Neuronal stem cell (in vitro differentiated cells): ENCODE measurements around the gene ZNF654.

Source experiments
- DNase-seq: peaks from one replicate; pipeline ENCODE4 v3.0.0-alpha.2; 2013; ENCODE audit warnings: low spot score
- H2AFZ ChIP-seq: one replicate; pipeline ENCODE4 v1.6.1; 2013; ENCODE audit warnings: mild to moderate bottlenecking, low read length, inconsistent platforms
- H2AK5ac ChIP-seq: 2 replicates; pipeline ENCODE4 v1.6.1; 2013; ENCODE audit warnings: low read depth, mild to moderate bottlenecking, inconsistent platforms, low read length, moderate library complexity, mixed read lengths
- H2BK120ac ChIP-seq: 2 replicates; pipeline ENCODE4 v1.6.1; 2013; ENCODE audit warnings: low read depth, mild to moderate bottlenecking, inconsistent platforms, low read length, moderate library complexity, mixed read lengths
- H2BK12ac ChIP-seq: one replicate; pipeline ENCODE4 v1.6.1; 2013; ENCODE audit warnings: low read length, inconsistent platforms
- H2BK15ac ChIP-seq: 2 replicates; pipeline ENCODE4 v1.6.1; 2013; ENCODE audit warnings: mild to moderate bottlenecking, low read length, inconsistent platforms, mixed read lengths
- H2BK5ac ChIP-seq: one replicate; pipeline ENCODE4 v1.6.1; 2013; ENCODE audit warnings: inconsistent platforms, mild to moderate bottlenecking, low read length, moderate library complexity
- H3K14ac ChIP-seq: one replicate; pipeline ENCODE4 v1.6.1; 2013; ENCODE audit warnings: low read length, inconsistent platforms
- H3K18ac ChIP-seq: 2 replicates; pipeline ENCODE4 v1.6.1; 2013; ENCODE audit warnings: low read length, inconsistent platforms
- H3K23ac ChIP-seq: 2 replicates; pipeline ENCODE4 v1.6.1; 2013; ENCODE audit warnings: low read depth, mild to moderate bottlenecking, mixed read lengths, low read length, inconsistent platforms; ENCODE audit not compliant: poor library complexity
- H3K27ac ChIP-seq: replicated peaks from 3 replicates; pipeline ENCODE4 v1.5.1; 2013; ENCODE audit warnings: low read length, inconsistent platforms
- H3K27me3 ChIP-seq, 3 experiments: 2 replicates each; pipeline ENCODE4 v1.6.1; 2013; ENCODE audit warnings: low read length in 3 of 3, mild to moderate bottlenecking in 2 of 3, inconsistent platforms in 1 of 3, low read depth in 1 of 3, mixed read lengths in 1 of 3, moderate library complexity in 1 of 3; ENCODE audit not compliant: control insufficient read depth in 3 of 3, insufficient read depth in 3 of 3
- H3K36me3 ChIP-seq, 2 donors: replicated peaks in 1 of 2; 2 replicates each; pipeline ENCODE4 v1.6.1; 2013; ENCODE audit warnings: low read length in 2 of 2; ENCODE audit not compliant: control insufficient read depth in 2 of 2, insufficient read depth in 2 of 2
- H3K4ac ChIP-seq: 2 replicates; pipeline ENCODE4 v1.6.1; 2013; ENCODE audit warnings: inconsistent platforms, mild to moderate bottlenecking, low read length, moderate library complexity
- H3K4me1 ChIP-seq, 2 donors: 1 replicate in 1 of 2; 2 replicates in 1 of 2; pipeline ENCODE4 v1.6.1; 2013; ENCODE audit warnings: low read length in 2 of 2, low read depth in 1 of 2; ENCODE audit not compliant: control insufficient read depth in 2 of 2, insufficient read depth in 1 of 2
- H3K4me2 ChIP-seq: one replicate; pipeline ENCODE4 v1.6.1; 2013; ENCODE audit warnings: mild to moderate bottlenecking, low read length, inconsistent platforms; ENCODE audit not compliant: insufficient read depth, poor library complexity, severe bottlenecking
- H3K4me3 ChIP-seq, 2 donors: 2 replicates each; pipeline ENCODE4 v1.5.1; 2013; ENCODE audit warnings: low read length in 2 of 2, mild to moderate bottlenecking in 2 of 2, inconsistent platforms in 1 of 2, moderate library complexity in 1 of 2
- H3K79me1 ChIP-seq: one replicate; pipeline ENCODE4 v1.6.1; 2013; ENCODE audit warnings: low read depth, mild to moderate bottlenecking, inconsistent platforms, low read length, moderate library complexity
- H3K9ac ChIP-seq: one replicate; pipeline ENCODE4 v1.6.1; 2013; ENCODE audit warnings: mild to moderate bottlenecking, low read depth, low read length, inconsistent platforms; ENCODE audit not compliant: poor library complexity
- H3K9me3 ChIP-seq, 2 donors: replicated peaks in 1 of 2; 2 replicates each; pipeline versions ENCODE3 to v1.6.1; 2013; ENCODE audit warnings: low read length in 2 of 2, mild to moderate bottlenecking in 2 of 2, inconsistent platforms in 1 of 2, low read depth in 1 of 2, mixed read lengths in 1 of 2, moderate library complexity in 1 of 2; ENCODE audit not compliant: control insufficient read depth in 2 of 2, insufficient read depth in 1 of 2
- H4K8ac ChIP-seq: one replicate; pipeline ENCODE4 v1.6.1; 2013; ENCODE audit warnings: low read depth, mild to moderate bottlenecking, inconsistent platforms, low read length, moderate library complexity
- H4K91ac ChIP-seq: one replicate; pipeline ENCODE4 v1.6.1; 2013; ENCODE audit warnings: low read length, low read depth, mild to moderate bottlenecking, inconsistent platforms; ENCODE audit not compliant: poor library complexity
- WGBS, 2 donors: extraction: QIAGEN DNeasy Blood & Tissue Kit; methylation state at CpG; one replicate each; pipeline ENCODE4 v1.1.7; 2013; ENCODE audit warnings: missing lambda C conversion rate in 2 of 2, mixed read lengths in 1 of 2; ENCODE audit not compliant: insufficient read length in 2 of 2, insufficient replicate concordance in 1 of 2; ENCODE audit errors: extremely low coverage in 2 of 2; 5-methylcytosine and 5-hydroxymethylcytosine counted together

Gene ZNF654

DNA sequence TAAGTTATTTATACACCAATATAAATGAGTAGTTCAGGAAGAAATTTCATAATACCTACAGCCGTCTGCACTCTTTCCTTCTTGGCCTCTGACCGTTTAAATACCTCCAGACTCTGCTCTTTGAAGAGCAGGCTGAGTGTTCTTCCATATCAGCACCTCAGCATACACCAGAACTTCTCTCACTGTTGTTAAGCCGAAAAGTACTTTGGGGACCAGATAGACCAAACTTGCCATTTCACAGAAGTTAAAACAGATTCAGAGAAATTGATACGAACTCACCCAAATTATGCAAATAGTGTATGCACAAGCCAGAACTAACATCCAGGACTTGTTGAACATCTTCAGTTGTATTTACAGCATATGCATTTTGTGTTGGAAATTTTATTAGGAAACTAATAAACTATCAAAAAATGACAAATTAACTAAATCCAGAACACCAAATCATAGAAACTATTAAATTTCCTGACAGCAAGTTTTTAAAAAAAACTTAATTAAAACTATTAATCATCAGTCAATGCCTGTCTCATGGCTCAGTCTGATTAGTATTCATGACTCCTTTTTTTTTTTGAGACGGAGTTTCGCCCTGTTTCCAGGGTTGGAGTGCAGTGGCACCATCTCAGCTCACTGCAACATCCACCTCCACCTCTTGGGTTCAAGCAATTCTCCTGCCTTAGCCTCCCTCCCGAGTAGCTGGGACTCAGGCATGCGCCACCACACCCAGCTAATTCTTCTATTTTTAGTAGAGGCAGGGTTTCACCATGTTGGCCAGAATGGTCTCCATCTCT is 24.4 kb upstream of the ZNF654 start:
- Histone ChIP-seq H3K4ac (no peak overlapping the region), H3K14ac (no peak overlapping the region), H3K27ac (no peak overlapping the region), H3K9ac (no peak overlapping the region), H3K27me3 (peaks cover 0 to 7% (median 0%) of the 10 kb centered on the region in 3 experiments), H2BK12ac (no peak overlapping the region), H3K9me3 (no peaks in the 10 kb centered on the region), H2AK5ac (no peak overlapping the region), H3K23ac (no peak overlapping the region), H3K18ac (no peak overlapping the region), H4K91ac (no peak overlapping the region), H2BK5ac (no peak overlapping the region), H3K36me3 (no peaks in the 10 kb centered on the region), H2AFZ (no peak overlapping the region), H2BK120ac (no peak overlapping the region), H4K8ac (no peak overlapping the region), H3K79me1 (no peaks in the 10 kb centered on the region), H3K4me1 (no peaks in the 10 kb centered on the region), H2BK15ac (no peak overlapping the region), H3K4me2 (no peak overlapping the region), H3K4me3 (no peak overlapping the region)
- WGBS, 2 donors: no CpG with 5 or more reads among the region's 8 CpGs
- DNase-seq: no peak

DNA sequence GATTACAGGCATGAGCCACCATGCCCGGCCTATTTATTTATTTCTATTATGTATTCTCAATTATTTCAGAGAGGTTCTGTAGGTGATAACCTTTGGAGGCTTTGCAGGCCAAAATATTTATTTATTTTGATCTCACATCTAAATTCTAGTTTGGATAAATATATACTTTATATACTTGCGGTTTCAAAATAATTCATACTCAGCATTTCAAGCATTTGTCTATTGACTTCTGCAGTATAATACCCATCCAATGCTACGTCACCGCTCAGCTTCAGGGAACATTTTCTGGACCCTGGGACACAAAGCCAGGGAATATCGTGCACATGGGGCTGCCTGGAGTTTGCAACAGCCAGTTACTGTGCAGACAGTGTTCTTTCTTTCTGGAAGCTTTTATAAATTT is 22.8 kb upstream of the ZNF654 start:
- no peak overlapping the region for H2AK5ac ChIP-seq
- no peaks in the 10 kb centered on the region for H3K36me3 ChIP-seq
- H4K8ac ChIP-seq: no peak overlapping the region
- no peak for DNase-seq
- H3K4me3 ChIP-seq: no peak overlapping the region
- no peak overlapping the region for H2BK5ac ChIP-seq
- no peak overlapping the region for H2BK12ac ChIP-seq
- no peaks in the 10 kb centered on the region for H3K79me1 ChIP-seq
- H3K4ac ChIP-seq: no peak overlapping the region
- H3K9me3 ChIP-seq: no peaks in the 10 kb centered on the region
- no peak overlapping the region for H3K9ac ChIP-seq
- H3K23ac ChIP-seq: no peak overlapping the region
- WGBS, 2 donors: no CpG with 5 or more reads among the region's 5 CpGs
- no peak overlapping the region for H3K18ac ChIP-seq
- H3K4me2 ChIP-seq: no peak overlapping the region
- H4K91ac ChIP-seq: no peak overlapping the region
- no peak overlapping the region for H2AFZ ChIP-seq
- no peak overlapping the region for H2BK120ac ChIP-seq
- no peak overlapping the region for H3K27ac ChIP-seq
- no peak overlapping the region for H2BK15ac ChIP-seq
- H3K27me3 ChIP-seq: peaks cover 0 to 7% (median 0%) of the 10 kb centered on the region in 3 experiments
- no peaks in the 10 kb centered on the region for H3K4me1 ChIP-seq
- no peak overlapping the region for H3K14ac ChIP-seq

DNA sequence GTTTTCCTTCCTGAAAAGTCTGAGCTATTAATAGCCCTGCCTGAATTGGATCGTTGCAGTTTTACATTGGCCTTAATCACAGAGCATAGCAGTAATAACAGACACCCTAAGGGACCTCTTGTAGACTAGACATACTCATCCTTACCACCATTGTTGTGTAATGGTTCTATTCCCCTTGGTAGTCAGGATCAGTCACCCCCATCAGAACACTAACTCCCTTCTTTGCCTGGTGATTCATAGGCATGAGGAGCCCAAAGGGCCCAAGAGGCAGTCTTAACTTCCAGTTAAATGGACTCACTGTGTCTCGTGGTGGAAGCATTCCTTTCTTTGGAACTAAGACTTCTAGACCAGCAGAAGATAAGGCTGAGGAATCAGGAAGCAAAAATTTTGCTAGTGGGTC is 20.5 kb upstream of the ZNF654 start:
- no peaks in the 10 kb centered on the region for H3K9me3 ChIP-seq
- no peak overlapping the region for H2BK120ac ChIP-seq
- no peak overlapping the region for H2BK5ac ChIP-seq
- H3K4me1 ChIP-seq: no peaks in the 10 kb centered on the region
- no peak overlapping the region for H3K23ac ChIP-seq
- no peak overlapping the region for H3K9ac ChIP-seq
- H3K36me3 ChIP-seq: no peaks in the 10 kb centered on the region
- peaks cover 0 to 9% (median 0%) of the 10 kb centered on the region in 3 experiments for H3K27me3 ChIP-seq
- H3K14ac ChIP-seq: no peak overlapping the region
- no peak overlapping the region for H2BK12ac ChIP-seq
- no peak overlapping the region for H2AK5ac ChIP-seq
- no peak overlapping the region for H2BK15ac ChIP-seq
- H3K27ac ChIP-seq: no peak overlapping the region
- no peak overlapping the region for H3K4me2 ChIP-seq
- H3K18ac ChIP-seq: no peak overlapping the region
- H4K8ac ChIP-seq: no peak overlapping the region
- no peaks in the 10 kb centered on the region for H3K79me1 ChIP-seq
- no peak overlapping the region for H3K4me3 ChIP-seq
- H4K91ac ChIP-seq: no peak overlapping the region
- DNase-seq: no peak
- no peak overlapping the region for H2AFZ ChIP-seq
- no CpG with 5 or more reads among the region's 2 CpGs for WGBS, 2 donors
- H3K4ac ChIP-seq: no peak overlapping the region

DNA sequence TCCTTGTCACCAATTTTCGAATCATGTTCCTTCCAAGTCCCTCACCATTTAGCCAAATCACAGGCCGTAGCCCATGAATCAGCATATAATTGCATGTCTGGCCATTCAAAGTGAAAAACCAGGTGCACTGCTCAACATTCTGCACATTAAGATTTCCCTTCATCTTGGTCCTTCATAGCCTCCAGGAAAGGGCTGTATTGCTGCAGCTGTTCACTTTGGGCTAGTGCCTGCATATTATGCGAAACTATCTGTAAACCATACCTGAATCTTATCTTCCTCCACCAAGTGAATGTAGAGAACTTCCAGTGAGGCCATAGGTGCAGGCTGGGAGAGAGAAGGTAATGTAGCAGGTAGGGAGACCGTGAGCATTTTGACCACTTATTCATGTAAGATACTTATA is 18.5 kb upstream of the ZNF654 start:
- Histone ChIP-seq H2BK12ac (no peak overlapping the region), H3K4me2 (no peak overlapping the region), H2BK15ac (no peak overlapping the region), H2AFZ (no peak overlapping the region), H3K36me3 (no peaks in the 10 kb centered on the region), H3K4me1 (no peaks in the 10 kb centered on the region), H2BK120ac (no peak overlapping the region), H3K14ac (no peak overlapping the region), H3K9me3 (no peaks in the 10 kb centered on the region), H3K18ac (no peak overlapping the region), H3K9ac (no peak overlapping the region), H4K8ac (no peak overlapping the region), H4K91ac (no peak overlapping the region), H2AK5ac (no peak overlapping the region), H2BK5ac (no peak overlapping the region), H3K23ac (no peak overlapping the region), H3K27me3 (peaks cover 0 to 9% (median 0%) of the 10 kb centered on the region in 3 experiments), H3K27ac (no peak overlapping the region), H3K4me3 (no peak overlapping the region), H3K4ac (no peak overlapping the region), H3K79me1 (no peaks in the 10 kb centered on the region)
- WGBS, 2 donors: no CpG with 5 or more reads among the region's 4 CpGs
- DNase-seq: no peak
